ENCODE measurements around the gene LCMT1. TPM values are rescaled to one million over a fixed set of nuclear protein-coding genes. Genes with fewer than 3 reads are reported as not detected.

Gene LCMT1
- polyA plus RNA-seq, 3 donors, result 27.2 to 34.2 (median 33.1) TPM

DNA sequence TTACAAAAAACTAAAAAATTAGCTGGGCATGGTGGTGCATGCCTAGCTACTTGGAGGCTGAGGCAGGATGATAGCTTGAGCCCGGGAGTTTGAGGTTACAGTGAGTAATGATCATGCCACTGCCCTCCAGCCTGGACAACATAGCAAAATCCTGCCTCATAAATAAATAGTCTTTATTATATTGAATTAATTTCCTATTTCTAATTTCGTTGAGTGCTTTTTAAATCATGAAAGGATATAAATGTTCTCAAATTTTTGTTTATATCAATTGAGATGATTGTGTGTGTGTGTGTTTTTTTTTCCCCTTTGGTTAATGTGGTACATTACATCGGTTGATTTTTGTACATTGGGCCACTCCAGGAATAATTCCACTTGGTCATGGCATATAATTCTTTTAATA, 73.2 kb downstream of the LCMT1 start:
- no peaks in the 10 kb centered on the region for H3K4me1 ChIP-seq (ENCODE audit: control insufficient read depth in 1 of 2, insufficient read depth in 2 of 2, low read length in 2 of 2)
- intact Hi-C loops (cut with micrococcal nuclease), result no loop called here
- H3K27ac Mint-ChIP-seq, result no peak overlapping the region
- no peaks in the 10 kb centered on the region for H3K36me3 Mint-ChIP-seq
- TF ChIP-seq, protein P1, sequence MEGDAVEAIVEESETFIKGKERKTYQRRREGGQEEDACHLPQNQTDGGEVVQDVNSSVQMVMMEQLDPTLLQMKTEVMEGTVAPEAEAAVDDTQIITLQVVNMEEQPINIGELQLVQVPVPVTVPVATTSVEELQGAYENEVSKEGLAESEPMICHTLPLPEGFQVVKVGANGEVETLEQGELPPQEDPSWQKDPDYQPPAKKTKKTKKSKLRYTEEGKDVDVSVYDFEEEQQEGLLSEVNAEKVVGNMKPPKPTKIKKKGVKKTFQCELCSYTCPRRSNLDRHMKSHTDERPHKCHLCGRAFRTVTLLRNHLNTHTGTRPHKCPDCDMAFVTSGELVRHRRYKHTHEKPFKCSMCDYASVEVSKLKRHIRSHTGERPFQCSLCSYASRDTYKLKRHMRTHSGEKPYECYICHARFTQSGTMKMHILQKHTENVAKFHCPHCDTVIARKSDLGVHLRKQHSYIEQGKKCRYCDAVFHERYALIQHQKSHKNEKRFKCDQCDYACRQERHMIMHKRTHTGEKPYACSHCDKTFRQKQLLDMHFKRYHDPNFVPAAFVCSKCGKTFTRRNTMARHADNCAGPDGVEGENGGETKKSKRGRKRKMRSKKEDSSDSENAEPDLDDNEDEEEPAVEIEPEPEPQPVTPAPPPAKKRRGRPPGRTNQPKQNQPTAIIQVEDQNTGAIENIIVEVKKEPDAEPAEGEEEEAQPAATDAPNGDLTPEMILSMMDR (IDR thresholded peaks at IDR 0.05), result no peak
- H3K36me3 ChIP-seq (replicated peaks in 1 of 2; ENCODE audit: control insufficient read depth in 1 of 2, insufficient read depth in 2 of 2, low read length in 2 of 2), result no peaks in the 10 kb centered on the region
- no peaks in the 10 kb centered on the region for H3K27me3 ChIP-seq (ENCODE audit: control insufficient read depth in 2 of 2, insufficient read depth in 2 of 2, low read length in 2 of 2)
- no peaks in the 10 kb centered on the region for H3K4me1 Mint-ChIP-seq
- H3K9me3 Mint-ChIP-seq, result no peaks in the 10 kb centered on the region
- H3K4me2 ChIP-seq (replicated peaks; ENCODE audit: extremely low read depth, low read length, poor library complexity, severe bottlenecking), result no peak overlapping the region
- H3K27me3 Mint-ChIP-seq (ENCODE audit: low read depth in 3 of 3), result peaks cover 0 to 1% (median 0%) of the 10 kb centered on the region in 3 donors
- no peak overlapping the region for H2AFZ ChIP-seq (ENCODE audit: insufficient read depth, low read depth, low read length, poor library complexity, severe bottlenecking)
- no CpG with 5 or more reads among the region's 3 CpGs for WGBS (ENCODE audit: insufficient coverage)
- H3K79me2 ChIP-seq (ENCODE audit: insufficient read depth, low read length), result no peaks in the 10 kb centered on the region
- H3K4me3 Mint-ChIP-seq, result no peak overlapping the region
- H3K27ac ChIP-seq (ENCODE audit: low read depth in 1 of 2, low read length in 2 of 2), result no peak overlapping the region
- no peak for DNase-seq
- no peaks in the 10 kb centered on the region for H4K20me1 ChIP-seq (ENCODE audit: insufficient read depth, low read length)
- H3K4me3 ChIP-seq (replicated peaks in 1 of 3; ENCODE audit: low read depth in 2 of 3, low read length in 3 of 3), result no peak overlapping the region
- H3K9me3 ChIP-seq (replicated peaks in 1 of 2; ENCODE audit: control insufficient read depth in 1 of 2, insufficient read depth in 1 of 2, low read length in 2 of 2), result no peaks in the 10 kb centered on the region
- H3K9ac ChIP-seq (ENCODE audit: insufficient read depth, low read length, poor library complexity, severe bottlenecking), result no peak overlapping the region

DNA sequence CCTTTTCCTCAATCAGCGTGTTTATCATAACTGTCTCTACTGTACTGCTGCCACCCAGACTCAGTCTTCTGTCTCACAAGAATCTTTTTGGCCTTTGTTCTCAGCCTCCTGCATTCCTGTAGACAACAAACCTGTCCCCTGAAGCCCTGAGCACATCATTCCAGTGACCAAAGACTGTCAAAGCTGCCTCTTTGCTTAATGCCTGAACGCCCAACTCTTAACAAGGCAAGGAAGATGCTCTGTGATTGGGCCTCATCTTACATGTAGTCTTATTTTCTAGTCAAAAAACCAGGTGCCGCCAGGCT, 75.9 kb downstream of the LCMT1 start:
- Histone ChIP-seq H3K9ac (ENCODE audit: insufficient read depth, low read length, poor library complexity, severe bottlenecking) (no peak overlapping the region), H3K27me3 (ENCODE audit: control insufficient read depth in 2 of 2, insufficient read depth in 2 of 2, low read length in 2 of 2) (no peaks in the 10 kb centered on the region), H3K36me3 (replicated peaks in 1 of 2; ENCODE audit: control insufficient read depth in 1 of 2, insufficient read depth in 2 of 2, low read length in 2 of 2) (no peaks in the 10 kb centered on the region), H2AFZ (ENCODE audit: insufficient read depth, low read depth, low read length, poor library complexity, severe bottlenecking) (no peak overlapping the region), H3K4me2 (replicated peaks; ENCODE audit: extremely low read depth, low read length, poor library complexity, severe bottlenecking) (no peak overlapping the region), H4K20me1 (ENCODE audit: insufficient read depth, low read length) (no peaks in the 10 kb centered on the region), H3K9me3 (replicated peaks in 1 of 2; ENCODE audit: control insufficient read depth in 1 of 2, insufficient read depth in 1 of 2, low read length in 2 of 2) (no peaks in the 10 kb centered on the region), H3K4me3 (replicated peaks in 1 of 3; ENCODE audit: low read depth in 2 of 3, low read length in 3 of 3) (no peak overlapping the region), H3K79me2 (ENCODE audit: insufficient read depth, low read length) (no peaks in the 10 kb centered on the region), H3K27ac (ENCODE audit: low read depth in 1 of 2, low read length in 2 of 2) (no peak overlapping the region), H3K4me1 (ENCODE audit: control insufficient read depth in 1 of 2, insufficient read depth in 2 of 2, low read length in 2 of 2) (no peaks in the 10 kb centered on the region)
- Mint-ChIP-seq H3K27me3 (ENCODE audit: low read depth in 3 of 3) (peaks cover 0 to 2% (median 1%) of the 10 kb centered on the region in 3 donors), H3K27ac (no peak overlapping the region), H3K36me3 (no peaks in the 10 kb centered on the region), H3K4me3 (no peak overlapping the region), H3K9me3 (no peaks in the 10 kb centered on the region), H3K4me1 (no peaks in the 10 kb centered on the region)
- TF ChIP-seq, protein P1 (IDR thresholded peaks at IDR 0.05), result no peak
- no peak for DNase-seq
- intact Hi-C loops (cut with micrococcal nuclease), result no loop called here
- 94% methylated on average over 3 of the region's 3 CpGs for WGBS (ENCODE audit: insufficient coverage)

Measured in CD14-positive monocyte (primary cell).